Hepatocyte (in vitro differentiated cells): Measurements from ENCODE around the gene GJB3.

Experiments used
- CTCF ChIP-seq: fragments of 200-600 bp; sonication (generic); IDR thresholded peaks from 2 replicates; pipeline ENCODE4 v1.5.1; 2016; ENCODE audit warnings: antibody characterized with exemption, mild to moderate bottlenecking; ENCODE audit not compliant: poor library complexity
- EZH2 ChIP-seq: fragments of 200-600 bp; sonication (generic); IDR thresholded peaks from 2 replicates; pipeline ENCODE4 v1.6.1; 2016; ENCODE audit warnings: antibody characterized with exemption, mild to moderate bottlenecking, borderline replicate concordance
- EZH2phosphoT487 ChIP-seq: fragments of 200-600 bp; sonication (generic); IDR thresholded peaks from one replicate; pipeline ENCODE4 v1.6.1; 2018; ENCODE audit warnings: antibody characterized with exemption, mild to moderate bottlenecking, low read depth, moderate library complexity; ENCODE audit not compliant: unreplicated experiment, severe bottlenecking

GRCh38 chr1:34827341-34827941 is 46.4 kb downstream of the GJB3 start:
- TF ChIP-seq EZH2 (no peak), CTCF (no peak), EZH2phosphoT487 (no peak)
